Measurements from ENCODE around the gene GPD1. TPM values are rescaled to one million over a fixed set of nuclear protein-coding genes. Genes with fewer than 3 reads are reported as not detected.
A peak's percentile ranks its signal among the peaks of the same experiment; 100 is the strongest.

GPD1 gene
- total and polyA plus RNA-seq, 9 of the 15 experiments (the other 6 are each of a cell fraction or from before 2014, with no cell fraction given): 0.13 to 1.00 (median 0.55) TPM

DNA sequence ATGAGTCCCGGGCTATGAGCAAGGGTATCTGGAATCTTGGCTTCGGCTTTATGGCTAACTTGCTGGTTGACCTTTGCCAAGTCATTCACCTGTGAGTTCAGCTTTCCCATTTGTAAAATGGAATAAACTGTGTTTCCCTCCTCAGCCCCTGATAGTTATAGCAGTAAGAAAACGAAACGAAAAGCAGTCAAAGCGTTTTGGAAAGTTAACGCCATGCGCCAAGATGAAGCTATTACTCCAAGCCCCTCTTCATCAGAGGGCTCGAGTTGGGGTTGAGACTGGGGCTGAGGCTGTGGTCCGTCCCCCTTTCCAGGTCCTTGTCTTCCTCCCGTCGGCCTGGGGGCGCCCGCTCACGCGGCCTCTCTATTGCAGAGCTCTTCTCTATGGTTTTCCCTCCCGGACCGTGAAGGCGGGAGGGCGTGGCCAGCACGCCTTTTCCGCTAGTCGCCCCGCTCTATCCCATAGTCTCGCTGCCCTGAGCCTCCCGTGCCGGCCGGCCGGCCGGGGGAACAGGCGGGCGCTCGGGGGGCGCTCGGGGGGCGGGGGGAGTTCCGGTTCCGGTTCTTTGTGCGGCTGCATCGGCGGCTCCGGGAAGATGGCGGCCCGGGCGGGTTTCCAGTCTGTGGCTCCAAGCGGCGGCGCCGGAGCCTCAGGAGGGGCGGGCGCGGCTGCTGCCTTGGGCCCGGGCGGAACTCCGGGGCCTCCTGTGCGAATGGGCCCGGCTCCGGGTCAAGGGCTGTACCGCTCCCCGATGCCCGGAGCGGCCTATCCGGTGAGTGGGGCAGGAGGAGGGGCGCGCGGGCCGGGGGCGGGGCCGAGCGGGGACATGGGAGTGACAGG lies 18.8 kb upstream of the GPD1 start, which contains the start of gene SMARCD1 (continued):
- TF ChIP-seq TSHZ1 (CRISPR knock-in tag; IDR thresholded peaks at IDR 0.05): no peak
- TF ChIP-seq CXXC5 (CRISPR knock-in tag; IDR thresholded peaks at IDR 0.05): peak; percentile 83
- TF ChIP-seq MTF1 (CRISPR knock-in tag; IDR thresholded peaks at IDR 0.05; ENCODE audit: borderline replicate concordance): no peak
- TF ChIP-seq, protein P1, sequence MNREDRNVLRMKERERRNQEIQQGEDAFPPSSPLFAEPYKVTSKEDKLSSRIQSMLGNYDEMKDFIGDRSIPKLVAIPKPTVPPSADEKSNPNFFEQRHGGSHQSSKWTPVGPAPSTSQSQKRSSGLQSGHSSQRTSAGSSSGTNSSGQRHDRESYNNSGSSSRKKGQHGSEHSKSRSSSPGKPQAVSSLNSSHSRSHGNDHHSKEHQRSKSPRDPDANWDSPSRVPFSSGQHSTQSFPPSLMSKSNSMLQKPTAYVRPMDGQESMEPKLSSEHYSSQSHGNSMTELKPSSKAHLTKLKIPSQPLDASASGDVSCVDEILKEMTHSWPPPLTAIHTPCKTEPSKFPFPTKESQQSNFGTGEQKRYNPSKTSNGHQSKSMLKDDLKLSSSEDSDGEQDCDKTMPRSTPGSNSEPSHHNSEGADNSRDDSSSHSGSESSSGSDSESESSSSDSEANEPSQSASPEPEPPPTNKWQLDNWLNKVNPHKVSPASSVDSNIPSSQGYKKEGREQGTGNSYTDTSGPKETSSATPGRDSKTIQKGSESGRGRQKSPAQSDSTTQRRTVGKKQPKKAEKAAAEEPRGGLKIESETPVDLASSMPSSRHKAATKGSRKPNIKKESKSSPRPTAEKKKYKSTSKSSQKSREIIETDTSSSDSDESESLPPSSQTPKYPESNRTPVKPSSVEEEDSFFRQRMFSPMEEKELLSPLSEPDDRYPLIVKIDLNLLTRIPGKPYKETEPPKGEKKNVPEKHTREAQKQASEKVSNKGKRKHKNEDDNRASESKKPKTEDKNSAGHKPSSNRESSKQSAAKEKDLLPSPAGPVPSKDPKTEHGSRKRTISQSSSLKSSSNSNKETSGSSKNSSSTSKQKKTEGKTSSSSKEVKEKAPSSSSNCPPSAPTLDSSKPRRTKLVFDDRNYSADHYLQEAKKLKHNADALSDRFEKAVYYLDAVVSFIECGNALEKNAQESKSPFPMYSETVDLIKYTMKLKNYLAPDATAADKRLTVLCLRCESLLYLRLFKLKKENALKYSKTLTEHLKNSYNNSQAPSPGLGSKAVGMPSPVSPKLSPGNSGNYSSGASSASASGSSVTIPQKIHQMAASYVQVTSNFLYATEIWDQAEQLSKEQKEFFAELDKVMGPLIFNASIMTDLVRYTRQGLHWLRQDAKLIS (CRISPR knock-in tag; IDR thresholded peaks at IDR 0.05): no peak
- peak; percentile 51 for TF ChIP-seq NEUROD1 (IDR thresholded peaks at IDR 0.05; ENCODE audit: borderline replicate concordance, low read depth, low read length, partially characterized antibody)
- no peak for TF ChIP-seq RFX7 (CRISPR knock-in tag; IDR thresholded peaks at IDR 0.05)
- TF ChIP-seq, protein P2, sequence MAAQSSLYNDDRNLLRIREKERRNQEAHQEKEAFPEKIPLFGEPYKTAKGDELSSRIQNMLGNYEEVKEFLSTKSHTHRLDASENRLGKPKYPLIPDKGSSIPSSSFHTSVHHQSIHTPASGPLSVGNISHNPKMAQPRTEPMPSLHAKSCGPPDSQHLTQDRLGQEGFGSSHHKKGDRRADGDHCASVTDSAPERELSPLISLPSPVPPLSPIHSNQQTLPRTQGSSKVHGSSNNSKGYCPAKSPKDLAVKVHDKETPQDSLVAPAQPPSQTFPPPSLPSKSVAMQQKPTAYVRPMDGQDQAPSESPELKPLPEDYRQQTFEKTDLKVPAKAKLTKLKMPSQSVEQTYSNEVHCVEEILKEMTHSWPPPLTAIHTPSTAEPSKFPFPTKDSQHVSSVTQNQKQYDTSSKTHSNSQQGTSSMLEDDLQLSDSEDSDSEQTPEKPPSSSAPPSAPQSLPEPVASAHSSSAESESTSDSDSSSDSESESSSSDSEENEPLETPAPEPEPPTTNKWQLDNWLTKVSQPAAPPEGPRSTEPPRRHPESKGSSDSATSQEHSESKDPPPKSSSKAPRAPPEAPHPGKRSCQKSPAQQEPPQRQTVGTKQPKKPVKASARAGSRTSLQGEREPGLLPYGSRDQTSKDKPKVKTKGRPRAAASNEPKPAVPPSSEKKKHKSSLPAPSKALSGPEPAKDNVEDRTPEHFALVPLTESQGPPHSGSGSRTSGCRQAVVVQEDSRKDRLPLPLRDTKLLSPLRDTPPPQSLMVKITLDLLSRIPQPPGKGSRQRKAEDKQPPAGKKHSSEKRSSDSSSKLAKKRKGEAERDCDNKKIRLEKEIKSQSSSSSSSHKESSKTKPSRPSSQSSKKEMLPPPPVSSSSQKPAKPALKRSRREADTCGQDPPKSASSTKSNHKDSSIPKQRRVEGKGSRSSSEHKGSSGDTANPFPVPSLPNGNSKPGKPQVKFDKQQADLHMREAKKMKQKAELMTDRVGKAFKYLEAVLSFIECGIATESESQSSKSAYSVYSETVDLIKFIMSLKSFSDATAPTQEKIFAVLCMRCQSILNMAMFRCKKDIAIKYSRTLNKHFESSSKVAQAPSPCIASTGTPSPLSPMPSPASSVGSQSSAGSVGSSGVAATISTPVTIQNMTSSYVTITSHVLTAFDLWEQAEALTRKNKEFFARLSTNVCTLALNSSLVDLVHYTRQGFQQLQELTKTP (IDR thresholded peaks at IDR 0.05; ENCODE audit: low read depth in 1 of 2, partially characterized antibody in 2 of 2): peak in 1 of 2 experiments; percentile 35
- no peak for TF ChIP-seq GTF2F1 (IDR thresholded peaks at IDR 0.05; ENCODE audit: low read depth, low read length)
- no peak for TF ChIP-seq DNMT1 (IDR thresholded peaks at IDR 0.05)
- TF ChIP-seq RAD51 (IDR thresholded peaks at IDR 0.05; ENCODE audit: borderline replicate concordance, low read depth): no peak
- no peak for TF ChIP-seq MIER1 (IDR thresholded peaks at IDR 0.05; ENCODE audit: low read depth)
- no peak for TF ChIP-seq SIN3B (IDR thresholded peaks at IDR 0.05; ENCODE audit: low read depth)
- TF ChIP-seq BCOR (IDR thresholded peaks at IDR 0.05): no peak
- peak; percentile 65 for TF ChIP-seq C11orf30 (IDR thresholded peaks at IDR 0.05; ENCODE audit: low read depth)
- no peak for TF ChIP-seq ATF1 (CRISPR knock-in tag; IDR thresholded peaks at IDR 0.05)
- peak; percentile 34 for TF ChIP-seq ATF1 (tag; IDR thresholded peaks at IDR 0.05)
- TF ChIP-seq FOXK2 (conservative IDR thresholded peaks at IDR 0.05 in 1 of 2, IDR thresholded peaks at IDR 0.05 in 1 of 2; ENCODE audit: low read depth in 2 of 2): no peak
